ENCODE measurements around the gene RMI2. TPM values are rescaled to one million over a fixed set of nuclear protein-coding genes. Genes with fewer than 3 reads are reported as not detected.

Gene RMI2
- total RNA-seq, 2 experiments from 2014 or later, result 1.3 to 1.5 TPM

DNA sequence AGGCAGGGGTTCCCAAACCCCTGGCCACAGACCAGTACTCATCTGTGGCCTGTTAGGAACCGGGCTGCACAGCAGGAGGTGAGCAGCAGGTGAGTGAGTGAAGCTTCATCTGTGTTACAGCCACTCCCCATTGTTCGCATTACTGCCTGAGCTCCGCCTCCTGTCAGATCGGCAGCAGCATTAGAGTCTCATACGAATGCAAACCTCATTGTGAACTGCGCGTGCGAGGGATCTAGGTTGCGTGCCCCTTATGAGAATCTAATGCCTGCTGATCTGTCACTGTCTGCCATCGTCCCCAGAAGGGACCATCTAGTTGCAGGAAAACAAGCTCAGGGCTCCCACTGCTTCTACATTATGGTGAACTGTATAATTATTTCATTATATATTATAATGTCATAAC lies 25.1 kb upstream of the RMI2 start:
- intact Hi-C loops (cut with DNase I, micrococcal nuclease), result no loop called here
- Histone ChIP-seq H3K9me3 (ENCODE audit: control insufficient read depth in 1 of 2, insufficient read depth in 1 of 2, low read length in 2 of 2) (peaks cover 0 to 3% of the 10 kb centered on the region in 2 experiments), H3K27ac (ENCODE audit: low read depth in 1 of 2, low read length in 2 of 2) (no peak overlapping the region), H3K27me3 (ENCODE audit: control insufficient read depth in 1 of 2, insufficient read depth in 2 of 2, low read length in 2 of 2) (no peaks in the 10 kb centered on the region), H3K4me1 (ENCODE audit: insufficient read depth, low read length) (no peaks in the 10 kb centered on the region), H3K4me3 (ENCODE audit: low read length) (no peak overlapping the region), H3K36me3 (ENCODE audit: insufficient read depth, low read length) (no peaks in the 10 kb centered on the region)
- Mint-ChIP-seq H3K4me3 (no peak overlapping the region), H3K27me3 (no peaks in the 10 kb centered on the region), H3K4me1 (ENCODE audit: low read depth) (no peaks in the 10 kb centered on the region), H3K27ac (no peak overlapping the region), H3K36me3 (ENCODE audit: low read depth) (no peaks in the 10 kb centered on the region), H3K9me3 (no peaks in the 10 kb centered on the region)
- ChIA-PET CTCF (no interaction called here), POLR2A (no interaction called here)
- no peak for DNase-seq
- ATAC-seq (ENCODE audit: poor library complexity), result no peak
- TF ChIP-seq, protein P1, sequence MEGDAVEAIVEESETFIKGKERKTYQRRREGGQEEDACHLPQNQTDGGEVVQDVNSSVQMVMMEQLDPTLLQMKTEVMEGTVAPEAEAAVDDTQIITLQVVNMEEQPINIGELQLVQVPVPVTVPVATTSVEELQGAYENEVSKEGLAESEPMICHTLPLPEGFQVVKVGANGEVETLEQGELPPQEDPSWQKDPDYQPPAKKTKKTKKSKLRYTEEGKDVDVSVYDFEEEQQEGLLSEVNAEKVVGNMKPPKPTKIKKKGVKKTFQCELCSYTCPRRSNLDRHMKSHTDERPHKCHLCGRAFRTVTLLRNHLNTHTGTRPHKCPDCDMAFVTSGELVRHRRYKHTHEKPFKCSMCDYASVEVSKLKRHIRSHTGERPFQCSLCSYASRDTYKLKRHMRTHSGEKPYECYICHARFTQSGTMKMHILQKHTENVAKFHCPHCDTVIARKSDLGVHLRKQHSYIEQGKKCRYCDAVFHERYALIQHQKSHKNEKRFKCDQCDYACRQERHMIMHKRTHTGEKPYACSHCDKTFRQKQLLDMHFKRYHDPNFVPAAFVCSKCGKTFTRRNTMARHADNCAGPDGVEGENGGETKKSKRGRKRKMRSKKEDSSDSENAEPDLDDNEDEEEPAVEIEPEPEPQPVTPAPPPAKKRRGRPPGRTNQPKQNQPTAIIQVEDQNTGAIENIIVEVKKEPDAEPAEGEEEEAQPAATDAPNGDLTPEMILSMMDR (IDR thresholded peaks at IDR 0.05), result no peak

DNA sequence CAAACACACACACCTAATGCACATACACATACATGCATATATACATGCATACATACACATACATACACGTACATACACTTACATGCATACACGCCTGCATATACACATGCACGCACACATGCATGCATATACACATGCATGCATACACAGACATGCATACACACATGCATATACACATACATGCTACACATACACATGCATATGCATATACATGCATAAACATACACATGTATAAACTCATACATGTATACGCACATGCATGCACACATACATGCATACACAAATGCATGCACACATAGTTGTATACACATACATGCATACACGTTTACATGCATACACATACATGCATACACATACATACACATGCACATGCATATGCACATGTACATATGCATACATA lies 23.6 kb upstream of the RMI2 start:
- H3K36me3 ChIP-seq (ENCODE audit: insufficient read depth, low read length), result no peaks in the 10 kb centered on the region
- peaks cover 0 to 3% of the 10 kb centered on the region in 2 experiments for H3K9me3 ChIP-seq (ENCODE audit: control insufficient read depth in 1 of 2, insufficient read depth in 1 of 2, low read length in 2 of 2)
- Mint-ChIP-seq H3K4me1 (ENCODE audit: low read depth) (no peaks in the 10 kb centered on the region), H3K9me3 (no peaks in the 10 kb centered on the region), H3K36me3 (ENCODE audit: low read depth) (no peaks in the 10 kb centered on the region), H3K4me3 (no peak overlapping the region), H3K27ac (no peak overlapping the region), H3K27me3 (no peaks in the 10 kb centered on the region)
- POLR2A ChIA-PET, result no interaction called here
- intact Hi-C loops (cut with DNase I, micrococcal nuclease), result no loop called here
- no peaks in the 10 kb centered on the region for H3K27me3 ChIP-seq (ENCODE audit: control insufficient read depth in 1 of 2, insufficient read depth in 2 of 2, low read length in 2 of 2)
- TF ChIP-seq, protein P1 (IDR thresholded peaks at IDR 0.05), result no peak
- H3K4me1 ChIP-seq (ENCODE audit: insufficient read depth, low read length), result peaks cover 8% of the 10 kb centered on the region
- no peak overlapping the region for H3K4me3 ChIP-seq (ENCODE audit: low read length)
- ATAC-seq (ENCODE audit: poor library complexity) (no peak), DNase-seq (no peak)
- CTCF ChIA-PET, result no interaction called here
- no peak overlapping the region for H3K27ac ChIP-seq (ENCODE audit: low read depth in 1 of 2, low read length in 2 of 2)

DNA sequence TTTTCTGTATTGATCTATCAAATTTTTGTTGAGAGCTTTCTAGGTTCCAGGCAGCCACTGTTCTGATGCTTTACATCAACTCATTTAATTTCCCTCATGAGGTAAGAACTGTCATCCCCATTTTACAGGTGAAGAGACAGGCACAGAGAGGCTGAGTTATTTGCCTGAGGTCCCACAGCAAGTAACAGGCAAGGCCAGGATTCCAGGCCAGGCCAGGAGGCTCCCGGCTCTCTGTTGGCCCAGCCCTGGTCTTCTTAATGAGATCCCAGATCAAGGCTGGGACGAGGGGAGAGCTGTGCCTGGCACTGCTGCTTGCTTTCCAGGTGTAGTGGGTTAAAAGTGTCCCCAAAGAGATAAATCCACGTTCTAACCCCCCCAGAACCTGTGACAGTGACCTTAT lies 22.4 kb upstream of the RMI2 start:
- no peak for DNase-seq
- ATAC-seq (ENCODE audit: poor library complexity), result no peak
- ChIA-PET CTCF (no interaction called here), POLR2A (no interaction called here)
- Mint-ChIP-seq H3K4me3 (no peak overlapping the region), H3K4me1 (ENCODE audit: low read depth) (peaks cover 11% of the 10 kb centered on the region), H3K36me3 (ENCODE audit: low read depth) (no peaks in the 10 kb centered on the region), H3K27me3 (no peaks in the 10 kb centered on the region), H3K27ac (no peak overlapping the region), H3K9me3 (no peaks in the 10 kb centered on the region)
- intact Hi-C loops (cut with DNase I, micrococcal nuclease), result no loop called here
- Histone ChIP-seq H3K36me3 (ENCODE audit: insufficient read depth, low read length) (no peaks in the 10 kb centered on the region), H3K4me3 (ENCODE audit: low read length) (no peak overlapping the region), H3K27me3 (ENCODE audit: control insufficient read depth in 1 of 2, insufficient read depth in 2 of 2, low read length in 2 of 2) (no peaks in the 10 kb centered on the region), H3K27ac (ENCODE audit: low read depth in 1 of 2, low read length in 2 of 2) (no peak overlapping the region), H3K4me1 (ENCODE audit: insufficient read depth, low read length) (peaks cover 18% of the 10 kb centered on the region), H3K9me3 (ENCODE audit: control insufficient read depth in 1 of 2, insufficient read depth in 1 of 2, low read length in 2 of 2) (peaks cover 0 to 11% of the 10 kb centered on the region in 2 experiments)
- TF ChIP-seq, protein P1 (IDR thresholded peaks at IDR 0.05), result no peak

Data from CD4-positive, alpha-beta T cell (primary cell).